Heart right ventricle (tissue), 16 donors: Measurements from ENCODE around the gene PHAX. TPM values are rescaled to one million over a fixed set of nuclear protein-coding genes. Genes with fewer than 3 reads are reported as not detected.
"Not testable (repeated sequence)": the region's sequence is repeated elsewhere in the genome, so short reads cannot be mapped to it uniquely, and the experiment has no call there.

Experiments used
- ATAC-seq, 8 donors: fragments of 200-7000 bp; cut with Tn5 transposase; one replicate each; pipeline ENCODE4 v1.9.1; 2020; ENCODE audit warnings: mild to moderate bottlenecking in 8 of 8, moderate library complexity in 8 of 8, moderate number of reproducible peaks in 1 of 8
- DNase-seq, 2 donors: peaks; one replicate each; pipeline ENCODE4 v3.0.0-alpha.2; 2020
- H3K27ac ChIP-seq, 10 donors: fragments of 200-600 bp; sonication (generic) in 2 of 10; one replicate each; pipeline versions ENCODE4 v1.5.0 to v1.8.0; 2020 to 2022; ENCODE audit warnings: mild to moderate bottlenecking in 3 of 10
- H3K27me3 ChIP-seq, 7 donors: fragments of 200-600 bp; one replicate each; pipeline ENCODE4 v1.8.0; 2021 to 2022; ENCODE audit warnings: mild to moderate bottlenecking in 2 of 7
- H3K36me3 ChIP-seq, 9 donors: fragments of 200-600 bp; sonication (generic) in 1 of 9; one replicate each; pipeline versions ENCODE4 v1.5.0 to v1.8.0; 2020 to 2022; ENCODE audit warnings: mild to moderate bottlenecking in 2 of 9
- H3K4me1 ChIP-seq, 9 donors: fragments of 200-600 bp; sonication (generic) in 1 of 9; one replicate each; pipeline versions ENCODE4 v1.5.0 to v1.8.0; 2020 to 2022; ENCODE audit warnings: mild to moderate bottlenecking in 4 of 9
- H3K4me3 ChIP-seq, 10 donors: fragments of 200-600 bp; sonication (generic) in 2 of 10; one replicate each; pipeline versions ENCODE4 v1.5.0 to v1.8.0; 2020 to 2022; ENCODE audit warnings: mild to moderate bottlenecking in 7 of 10, moderate library complexity in 2 of 10
- H3K9me3 ChIP-seq, 11 donors: fragments of 200-600 bp in 10 of 11; sonication (generic) in 2 of 11; one replicate each; pipeline versions ENCODE4 v1.5.0 to v1.8.0; 2013 to 2022; ENCODE audit warnings: mild to moderate bottlenecking in 2 of 11, control low read depth in 1 of 11, moderate library complexity in 1 of 11
- WGBS, 2 donors: extraction: QIAGEN DNeasy Blood & Tissue Kit; methylation state at CpG; one replicate each; pipeline ENCODE4 v1.1.7; 2013; ENCODE audit warnings: inconsistent platforms in 1 of 2; 5-methylcytosine and 5-hydroxymethylcytosine counted together
- intact Hi-C, 10 donors: fragments of 100-400 bp; cut with DNase I; formaldehyde crosslinking; loops; one replicate each; pipeline versions ENCODE4 v1.11.1 to v1.14.2; 2022
- polyA plus RNA-seq, 2 donors: library from polyadenylated mRNA; stranded (reverse); fragments of 200-250 nt; gene quantifications; one replicate each; pipeline ENCODE4 v1.2.3, GENCODE V29; 2013
- total RNA-seq, 10 donors: library from RNA; stranded (reverse); fragmentation: NEBNext Ultra II Directional in 3 of 10; extraction: Animal tissue kit (Norgen Biotek cat#: 25700) in 3 of 10; gene quantifications; one replicate each; pipeline versions ENCODE4 v1.2.1 to v1.2.4, GENCODE V29; 2021 to 2023
- TF ChIP-seq, protein P1 (sequence below), 9 donors: fragments of 200-600 bp; sonication (generic) in 2 of 9; IDR thresholded peaks; one replicate each; pipeline versions ENCODE4 v1.5.0 to v1.8.0; 2021 to 2022; ENCODE audit warnings: antibody characterized with exemption in 9 of 9, mild to moderate bottlenecking in 5 of 9, moderate library complexity in 1 of 9
- donor health status: Arrhythmogenic right ventricular cardiomyopathy.
- donor health status: ischemic (EF 13 %, LVEDD 7.1; RV severe dilation, severe dysfunction).
- donor health status: healthy with polysubstance abuse.
- donor health status: DM: no; HTN: yes; CAD: no.
- donor health status: DM: no; HTN: no; CAD: no.
- donor health status: ischemic (EF 25% LVEDD 6.9; RV normal size, moderate dysfunction).
- donor health status: ischemic (EF 25% LVEDD 5.7; RV mildly dilated, moderate dysfunction).
- donor health status: healthy.
- donor health status: DM: yes; HTN: yes; CAD: no.
- donor health status: Ischemic cardiomyopathy.
- donor health status: ischemic (EF 35%, LVEDD 5.7; RV mildly dilated, moderate dysfunction).
- donor health status: nonischemic (EF 11% LVEDD 7.7; RV severe dilation, severe dysfunction).
- donor health status: DM: yes; HTN: yes; CAD: no.
- donor health status: PGD.
- donor health status: ischemic (EF 29% LVEDD 5.4; RV normal size, mild dysfunction).
- donor health status: nonischemic (EF 23%, LVEDD 6.1; RV moderate dilation, normal function).

Gene PHAX
- total and polyA plus RNA-seq, 12 donors, result 10.9 to 38.5 (median 27.8) TPM

DNA sequence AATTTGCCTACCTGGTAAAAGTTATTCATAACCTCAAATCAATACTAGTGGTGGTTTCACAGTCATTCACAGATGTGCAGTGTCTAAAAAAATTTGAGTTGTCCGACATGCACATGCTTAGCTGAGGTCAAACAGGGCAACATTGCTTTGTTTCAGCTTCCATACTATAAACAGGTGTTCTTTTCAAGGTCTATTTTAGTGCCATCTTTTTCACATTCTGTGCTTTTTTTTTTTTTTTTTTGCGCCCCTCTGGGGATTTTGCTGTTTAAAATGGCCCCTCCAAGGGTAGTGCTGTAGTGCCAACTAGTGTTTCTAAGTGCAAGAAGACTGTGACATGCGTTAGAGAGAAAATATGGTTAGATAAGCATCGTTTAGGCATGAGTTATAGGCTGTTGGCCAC lies 14.5 kb downstream of the PHAX start:
- intact Hi-C loops, result no loop called here

DNA sequence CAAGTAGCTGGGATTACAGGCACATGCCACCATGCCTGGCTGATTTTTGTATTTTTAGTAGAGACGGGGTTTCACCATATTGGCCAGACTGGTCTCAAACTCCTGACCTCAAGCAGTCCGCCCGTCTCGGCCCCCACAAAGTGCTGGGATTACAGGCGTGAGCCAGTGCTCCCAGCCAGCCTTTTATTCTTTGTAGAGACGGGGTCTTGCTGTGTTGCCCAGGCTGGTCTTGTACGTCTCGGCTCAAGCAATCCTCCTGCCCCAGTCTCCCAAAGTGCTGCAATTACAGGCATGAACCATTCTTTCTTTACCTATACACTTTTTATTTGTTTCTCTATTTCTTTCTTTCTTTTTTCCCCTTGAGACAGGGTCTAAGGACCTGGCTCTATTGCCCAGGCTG lies 16.9 kb downstream of the PHAX start:
- whole genome bisulfite sequencing, 2 donors, result 96 to 97% methylated on average over 8 of the region's 8 CpGs
- DNase-seq, intact Hi-C loops, H3K4me3 ChIP-seq, H3K27me3 ChIP-seq, H3K27ac ChIP-seq, H3K9me3 ChIP-seq, H3K4me1 ChIP-seq, ATAC-seq: not testable (repeated sequence)
- peaks cover 0 to 87% (median 42%) of the 10 kb centered on the region in 9 donors for H3K36me3 ChIP-seq

More for the DNA sequence above, 14.5 kb downstream of the PHAX start:
- H3K9me3 ChIP-seq, result no peaks in the 10 kb centered on the region
- H3K27me3 ChIP-seq, result no peaks in the 10 kb centered on the region
- 73 to 80% methylated on average over 4 of the region's 4 CpGs for WGBS, 2 donors
- ATAC-seq (no peak), DNase-seq (no peak)
- TF ChIP-seq, protein P1, sequence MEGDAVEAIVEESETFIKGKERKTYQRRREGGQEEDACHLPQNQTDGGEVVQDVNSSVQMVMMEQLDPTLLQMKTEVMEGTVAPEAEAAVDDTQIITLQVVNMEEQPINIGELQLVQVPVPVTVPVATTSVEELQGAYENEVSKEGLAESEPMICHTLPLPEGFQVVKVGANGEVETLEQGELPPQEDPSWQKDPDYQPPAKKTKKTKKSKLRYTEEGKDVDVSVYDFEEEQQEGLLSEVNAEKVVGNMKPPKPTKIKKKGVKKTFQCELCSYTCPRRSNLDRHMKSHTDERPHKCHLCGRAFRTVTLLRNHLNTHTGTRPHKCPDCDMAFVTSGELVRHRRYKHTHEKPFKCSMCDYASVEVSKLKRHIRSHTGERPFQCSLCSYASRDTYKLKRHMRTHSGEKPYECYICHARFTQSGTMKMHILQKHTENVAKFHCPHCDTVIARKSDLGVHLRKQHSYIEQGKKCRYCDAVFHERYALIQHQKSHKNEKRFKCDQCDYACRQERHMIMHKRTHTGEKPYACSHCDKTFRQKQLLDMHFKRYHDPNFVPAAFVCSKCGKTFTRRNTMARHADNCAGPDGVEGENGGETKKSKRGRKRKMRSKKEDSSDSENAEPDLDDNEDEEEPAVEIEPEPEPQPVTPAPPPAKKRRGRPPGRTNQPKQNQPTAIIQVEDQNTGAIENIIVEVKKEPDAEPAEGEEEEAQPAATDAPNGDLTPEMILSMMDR (IDR thresholded peaks at IDR 0.05), result no peak
- H3K4me3 ChIP-seq, result no peak overlapping the region
- no peak overlapping the region for H3K27ac ChIP-seq
- H3K4me1 ChIP-seq, result peaks cover 0 to 15% (median 0%) of the 10 kb centered on the region in 9 donors
- H3K36me3 ChIP-seq, result peaks cover 0 to 90% (median 35%) of the 10 kb centered on the region in 9 donors

DNA sequence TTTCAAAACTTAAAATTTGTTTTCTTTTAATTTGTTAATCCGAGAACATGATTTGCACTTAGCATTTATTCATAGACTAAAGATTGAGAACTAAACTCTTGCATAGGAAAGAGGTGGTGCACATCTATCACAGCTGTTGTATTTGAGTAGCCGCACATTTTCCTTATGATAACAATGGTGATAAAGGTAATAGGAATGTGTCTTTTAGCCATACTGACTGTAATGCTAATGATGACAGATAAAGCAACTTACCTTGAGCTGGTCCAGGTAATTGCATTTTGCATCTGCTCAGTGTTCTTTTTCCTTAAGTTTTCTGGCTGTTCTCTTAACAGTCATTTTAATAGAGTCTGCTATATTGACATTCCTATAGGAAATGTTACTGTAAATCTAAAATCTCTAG lies 19.0 kb downstream of the PHAX start:
- intact Hi-C loops, result no loop called here
- H3K36me3 ChIP-seq, result peaks cover 0 to 87% (median 39%) of the 10 kb centered on the region in 9 donors
- no peaks in the 10 kb centered on the region for H3K27me3 ChIP-seq
- 91 to 92% methylated on average over 2 of the region's 2 CpGs for WGBS, 2 donors
- TF ChIP-seq, protein P1 (IDR thresholded peaks at IDR 0.05), result no peak
- peaks cover 0 to 13% (median 0%) of the 10 kb centered on the region in 9 donors for H3K4me1 ChIP-seq
- no peak overlapping the region for H3K4me3 ChIP-seq
- H3K9me3 ChIP-seq, result no peaks in the 10 kb centered on the region
- no peak for ATAC-seq
- H3K27ac ChIP-seq, result no peak overlapping the region
- DNase-seq, result no peak

DNA sequence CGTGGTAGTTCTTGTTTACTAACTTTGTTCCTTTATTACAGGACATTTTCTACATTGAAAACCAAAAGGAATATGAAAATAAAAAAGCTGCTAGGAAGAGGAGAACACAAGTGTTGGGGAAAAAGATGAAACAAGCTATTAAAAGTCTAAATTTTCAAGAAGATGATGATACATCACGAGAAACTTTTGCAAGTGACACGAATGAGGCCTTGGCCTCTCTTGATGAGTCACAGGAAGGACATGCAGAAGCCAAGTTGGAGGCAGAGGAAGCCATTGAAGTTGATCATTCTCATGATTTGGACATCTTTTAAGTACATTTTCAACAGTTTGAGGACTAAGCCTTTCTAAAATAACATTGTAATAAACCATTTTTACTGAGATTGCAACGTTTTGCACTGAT lies 23.8 kb downstream of the PHAX start:
- ATAC-seq, result no peak
- H3K4me1 ChIP-seq, result peaks cover 0 to 14% (median 0%) of the 10 kb centered on the region in 9 donors
- intact Hi-C loops, result no loop called here
- no peaks in the 10 kb centered on the region for H3K9me3 ChIP-seq
- H3K36me3 ChIP-seq, result peaks cover 0 to 82% (median 40%) of the 10 kb centered on the region in 9 donors
- TF ChIP-seq, protein P1 (IDR thresholded peaks at IDR 0.05), result no peak
- no peak for DNase-seq
- 48 to 63% methylated on average over 4 of the region's 4 CpGs for WGBS, 2 donors
- no peak overlapping the region for H3K4me3 ChIP-seq
- peak overlapping the region in 1 of 10 donors; percentile 21 for H3K27ac ChIP-seq
- H3K27me3 ChIP-seq, result no peaks in the 10 kb centered on the region

DNA sequence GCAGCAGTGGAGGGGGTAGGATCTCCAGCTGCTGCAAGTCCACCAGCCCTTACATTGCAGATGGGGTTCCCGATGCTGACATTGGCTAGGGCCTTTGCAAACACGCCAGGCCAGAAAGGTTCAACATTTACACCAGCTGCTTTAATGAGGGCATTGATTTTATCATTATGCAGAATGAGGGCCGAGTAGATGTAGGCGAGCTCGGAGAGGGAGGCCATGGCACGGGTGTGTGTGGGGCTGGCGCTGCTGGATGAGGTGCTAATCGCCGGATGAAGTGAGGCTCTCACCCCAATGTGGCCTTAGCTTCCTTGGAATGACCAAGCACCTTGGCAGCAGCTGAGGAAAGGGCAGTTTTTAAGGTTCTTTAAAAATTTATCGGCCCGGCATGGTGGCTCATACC lies 27.4 kb downstream of the PHAX start:
- H3K27ac ChIP-seq, result no peak overlapping the region
- H3K27me3 ChIP-seq, result no peaks in the 10 kb centered on the region
- whole genome bisulfite sequencing, 2 donors, result 95 to 97% methylated on average over 11 of the region's 11 CpGs
- peaks cover 0 to 50% (median 20%) of the 10 kb centered on the region in 9 donors for H3K36me3 ChIP-seq
- DNase-seq (no peak), ATAC-seq (no peak)
- intact Hi-C loops, result no loop called here
- peaks cover 0 to 14% (median 0%) of the 10 kb centered on the region in 9 donors for H3K4me1 ChIP-seq
- TF ChIP-seq, protein P1 (IDR thresholded peaks at IDR 0.05), result no peak
- H3K9me3 ChIP-seq, result no peaks in the 10 kb centered on the region
- no peak overlapping the region for H3K4me3 ChIP-seq
